Superior temporal gyrus (tissue), 1 donor: ENCODE measurements around the gene MLLT3.

Source experiments
- DNase-seq: peaks from one replicate; pipeline ENCODE4 v3.0.0-alpha.2; 2016; ENCODE audit errors: extremely low spot score

Gene MLLT3

GRCh38 chr9:20557890-20558565 is 64.3 kb downstream of the MLLT3 start:
- no peak for DNase-seq

- DNase-seq: no peak
These were observed 65.0 kb downstream of the MLLT3 start for GRCh38 chr9:20557285-20557684.

GRCh38 chr9:20553558-20554149 is 68.6 kb downstream of the MLLT3 start:
- no peak for DNase-seq

- no peak for DNase-seq
These were observed 69.3 kb downstream of the MLLT3 start for GRCh38 chr9:20552874-20553557.

- DNase-seq: no peak
These were observed 70.5 kb downstream of the MLLT3 start for GRCh38 chr9:20551835-20552234.

- DNase-seq: no peak
These were observed 71.1 kb downstream of the MLLT3 start for GRCh38 chr9:20551236-20551635.

- no peak for DNase-seq
These were observed 72.0 kb downstream of the MLLT3 start for GRCh38 chr9:20550326-20550725.

- DNase-seq: no peak
These were observed 73.2 kb downstream of the MLLT3 start for GRCh38 chr9:20549053-20549452.

- no peak for DNase-seq
These were observed 77.2 kb downstream of the MLLT3 start for GRCh38 chr9:20545023-20545622.

- no peak for DNase-seq
These were observed 82.0 kb downstream of the MLLT3 start for GRCh38 chr9:20540169-20540863.

GRCh38 chr9:20538956-20539355 is 83.3 kb downstream of the MLLT3 start:
- DNase-seq: no peak

- DNase-seq: no peak
These were observed 84.2 kb downstream of the MLLT3 start for GRCh38 chr9:20538092-20538491.

- DNase-seq: no peak
These were observed 85.0 kb downstream of the MLLT3 start for GRCh38 chr9:20537294-20537693.

- no peak for DNase-seq
These were observed 89.7 kb downstream of the MLLT3 start for GRCh38 chr9:20532584-20532983.

GRCh38 chr9:20529837-20530236 is 92.5 kb downstream of the MLLT3 start:
- DNase-seq: no peak

- DNase-seq: no peak
These were observed 94.0 kb downstream of the MLLT3 start for GRCh38 chr9:20528253-20528652.

- DNase-seq: no peak
These were observed 95.6 kb downstream of the MLLT3 start for GRCh38 chr9:20526500-20527319.

GRCh38 chr9:20524776-20525175 is 97.5 kb downstream of the MLLT3 start:
- no peak for DNase-seq

- no peak for DNase-seq
These were observed 103.6 kb downstream of the MLLT3 start for GRCh38 chr9:20518737-20519136.

GRCh38 chr9:20513126-20513913 is 109.0 kb downstream of the MLLT3 start:
- no peak for DNase-seq
